H9 (cell line): ENCODE measurements around the gene IQCN. TPM values are rescaled to one million over a fixed set of nuclear protein-coding genes. Genes with fewer than 3 reads are reported as not detected.

ENCODE experiments used
- DNase-seq: peaks from one replicate; pipeline ENCODE4 v3.0.0-alpha.2; 2017
- H2AFZ ChIP-seq: one replicate; pipeline ENCODE4 v1.6.1; 2013; ENCODE audit warnings: mild to moderate bottlenecking, low read length, control low read depth, moderate library complexity
- H2AK5ac ChIP-seq: 2 replicates; pipeline ENCODE4 v1.6.1; 2013; ENCODE audit warnings: low read length, control low read depth, mixed read lengths; ENCODE audit not compliant: insufficient read length
- H2BK120ac ChIP-seq: one replicate; pipeline ENCODE4 v1.6.1; 2013; ENCODE audit warnings: low read depth, mild to moderate bottlenecking, low read length, control low read depth, inconsistent platforms; ENCODE audit not compliant: poor library complexity, severe bottlenecking
- H2BK12ac ChIP-seq: 2 replicates; pipeline ENCODE4 v1.6.1; 2013; ENCODE audit warnings: low read length, control low read depth, mixed read lengths, low read depth; ENCODE audit not compliant: insufficient read length
- H2BK15ac ChIP-seq: 2 replicates; pipeline ENCODE4 v1.6.1; 2013; ENCODE audit warnings: low read depth, low read length, control low read depth
- H2BK20ac ChIP-seq: one replicate; pipeline ENCODE4 v1.6.1; 2013; ENCODE audit warnings: low read depth, mild to moderate bottlenecking, low read length, control low read depth, inconsistent platforms; ENCODE audit not compliant: poor library complexity, severe bottlenecking
- H2BK5ac ChIP-seq: 2 replicates; pipeline ENCODE4 v1.6.1; 2013; ENCODE audit warnings: low read length, control low read depth, mixed read lengths; ENCODE audit not compliant: insufficient read length
- H3K14ac ChIP-seq: 2 replicates; pipeline ENCODE4 v1.6.1; 2013; ENCODE audit warnings: low read length, control low read depth; ENCODE audit not compliant: insufficient read depth
- H3K18ac ChIP-seq: 2 replicates; pipeline ENCODE4 v1.6.1; 2013; ENCODE audit warnings: low read depth, mild to moderate bottlenecking, mixed read lengths, low read length, control low read depth; ENCODE audit not compliant: insufficient read length
- H3K23ac ChIP-seq: 2 replicates; pipeline ENCODE4 v1.6.1; 2013; ENCODE audit warnings: low read length, control low read depth, mixed read lengths, low read depth; ENCODE audit not compliant: insufficient read length
- H3K23me2 ChIP-seq: 2 replicates; pipeline ENCODE4 v1.6.1; 2013; ENCODE audit warnings: low read depth, mild to moderate bottlenecking, mixed read lengths, low read length, control low read depth; ENCODE audit not compliant: insufficient read length, poor library complexity, severe bottlenecking
- H3K27ac ChIP-seq: 2 replicates; pipeline ENCODE4 v1.5.1; 2013; ENCODE audit warnings: low read length, control low read depth, mixed read lengths, low read depth; ENCODE audit not compliant: insufficient read length
- H3K27me3 ChIP-seq: 2 replicates; pipeline ENCODE4 v1.6.1; 2013; ENCODE audit warnings: low read length, control low read depth, inconsistent platforms; ENCODE audit not compliant: insufficient read depth
- H3K4ac ChIP-seq: 2 replicates; pipeline ENCODE4 v1.6.1; 2013; ENCODE audit warnings: low read depth, mild to moderate bottlenecking, control low read depth, inconsistent platforms, low read length, moderate library complexity
- H3K4me1 ChIP-seq: 2 replicates; pipeline ENCODE4 v1.6.1; 2013; ENCODE audit warnings: low read length, control low read depth, inconsistent platforms; ENCODE audit not compliant: insufficient read depth
- H3K4me2 ChIP-seq: 2 replicates; pipeline ENCODE4 v1.6.1; 2013; ENCODE audit warnings: low read length, control low read depth, mixed read lengths; ENCODE audit not compliant: insufficient read length, insufficient read depth
- H3K56ac ChIP-seq: 2 replicates; pipeline ENCODE4 v1.6.1; 2013; ENCODE audit warnings: low read depth, mild to moderate bottlenecking, mixed read lengths, low read length, control low read depth; ENCODE audit not compliant: insufficient read length
- H3K79me1 ChIP-seq: 2 replicates; pipeline ENCODE4 v1.6.1; 2013; ENCODE audit warnings: low read depth, mild to moderate bottlenecking, moderate library complexity, low read length, control low read depth, inconsistent platforms; ENCODE audit not compliant: insufficient read depth, poor library complexity, severe bottlenecking
- H3K79me2 ChIP-seq: 2 replicates; pipeline ENCODE4 v1.6.1; 2013; ENCODE audit warnings: low read length, control low read depth, inconsistent platforms; ENCODE audit not compliant: insufficient read depth
- H3K9ac ChIP-seq: 2 replicates; pipeline ENCODE4 v1.6.1; 2013; ENCODE audit warnings: low read length, control low read depth, mixed read lengths; ENCODE audit not compliant: insufficient read length; ENCODE audit errors: extremely low read depth
- H3K9me3 ChIP-seq: one replicate; pipeline ENCODE4 v1.6.1; 2013; ENCODE audit warnings: low read depth, low read length, inconsistent platforms; ENCODE audit not compliant: control insufficient read depth
- H3T11ph ChIP-seq: one replicate; pipeline ENCODE4 v1.6.1; 2013; ENCODE audit warnings: mild to moderate bottlenecking, low read length, control low read depth, inconsistent platforms
- H4K20me1 ChIP-seq: one replicate; pipeline ENCODE4 v1.6.1; 2013; ENCODE audit not compliant: control insufficient read depth, insufficient read length, insufficient read depth
- H4K5ac ChIP-seq: 2 replicates; pipeline ENCODE4 v1.6.1; 2013; ENCODE audit warnings: low read depth, mild to moderate bottlenecking, mixed read lengths, low read length, control low read depth; ENCODE audit not compliant: insufficient read length
- H4K8ac ChIP-seq: replicated peaks from 2 replicates; pipeline ENCODE4 v1.6.1; 2013; ENCODE audit warnings: low read length, control low read depth, mixed read lengths, low read depth; ENCODE audit not compliant: insufficient read length
- H4K91ac ChIP-seq: 2 replicates; pipeline ENCODE4 v1.6.1; 2013; ENCODE audit warnings: low read depth, mild to moderate bottlenecking, moderate library complexity, mixed read lengths, low read length, control low read depth; ENCODE audit not compliant: insufficient read length
- H3K27ac Mint-ChIP-seq, 3 experiments: 2 replicates in 2 of 3; 3 replicates in 1 of 3; pipeline ENCODE4 v1.8.0; 2020 to 2021; ENCODE audit warnings: mixed read lengths in 3 of 3, mild to moderate bottlenecking in 1 of 3, moderate library complexity in 1 of 3
- H3K27me3 Mint-ChIP-seq: 2 replicates; pipeline ENCODE4 v1.8.0; 2021; ENCODE audit warnings: low read depth, mild to moderate bottlenecking, moderate library complexity, mixed read lengths
- H3K36me3 Mint-ChIP-seq, 3 experiments: 2 replicates in 2 of 3; 3 replicates in 1 of 3; pipeline ENCODE4 v1.8.0; 2020 to 2021; ENCODE audit warnings: low read depth in 3 of 3, mixed read lengths in 3 of 3; ENCODE audit not compliant: insufficient read depth in 1 of 3
- H3K4me1 Mint-ChIP-seq, 2 experiments: 2 replicates each; pipeline ENCODE4 v1.8.0; 2020; ENCODE audit warnings: mixed read lengths in 2 of 2
- H3K4me3 Mint-ChIP-seq, 2 experiments: 2 replicates in 1 of 2; 3 replicates in 1 of 2; pipeline ENCODE4 v1.8.0; 2020 to 2021; ENCODE audit warnings: mild to moderate bottlenecking in 2 of 2, mixed read lengths in 2 of 2, moderate library complexity in 1 of 2
- H3K9me3 Mint-ChIP-seq, 2 experiments: 2 replicates in 1 of 2; 3 replicates in 1 of 2; pipeline ENCODE4 v1.8.0; 2020; ENCODE audit warnings: mild to moderate bottlenecking in 2 of 2, mixed read lengths in 2 of 2, moderate library complexity in 1 of 2
- WGBS: extraction: QIAGEN DNeasy Blood & Tissue Kit; methylation state at CpG from one replicate; pipeline ENCODE4 v1.1.7; 2013; ENCODE audit warnings: missing lambda C conversion rate, low lambda C conversion rate, mixed read lengths; ENCODE audit not compliant: insufficient read length; ENCODE audit errors: extremely low coverage; 5-methylcytosine and 5-hydroxymethylcytosine counted together
- total RNA-seq: library from RNA; stranded (reverse); gene quantifications from 2 replicates; pipeline ENCODE4 v1.2.1, GENCODE V29; 2021
- TF ChIP-seq, protein P1 (sequence below): fragments of 200-600 bp; sonication (generic); conservative IDR thresholded peaks from 3 replicates; pipeline ENCODE4 v1.8.0; 2021; ENCODE audit warnings: antibody characterized with exemption, mild to moderate bottlenecking

Gene IQCN
- total RNA-seq, 1 experiment from 2014 or later, result 0.39 TPM

DNA sequence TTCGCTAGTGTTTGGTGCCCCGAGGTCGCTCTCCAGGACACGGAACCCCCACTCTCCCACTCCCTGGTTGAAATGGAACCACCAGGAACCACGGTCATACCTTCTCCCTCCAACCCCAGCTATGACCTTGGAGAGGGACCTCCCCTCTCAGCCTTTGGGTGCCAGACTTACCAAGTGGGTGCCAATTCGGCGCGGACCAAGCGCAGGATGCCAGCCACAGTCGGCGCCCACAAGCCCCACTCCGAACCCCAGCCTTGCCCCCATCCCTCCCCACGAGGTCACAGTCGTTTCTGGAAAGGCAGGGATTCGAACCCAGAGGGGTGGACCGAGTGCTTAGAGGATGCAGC, 48.9 kb downstream of the IQCN start:
- H3K56ac ChIP-seq, result no peak overlapping the region
- no peak overlapping the region for H2BK15ac ChIP-seq
- H3K79me1 ChIP-seq, result no peaks in the 10 kb centered on the region
- no peak overlapping the region for H2AFZ ChIP-seq
- no peak overlapping the region for H3K18ac ChIP-seq
- H3K27me3 ChIP-seq, result peaks cover 2% of the 10 kb centered on the region; the same call in 1 of the 2 replicates
- no peak overlapping the region for H3K27ac ChIP-seq
- no peak overlapping the region for H3K4ac ChIP-seq
- no peaks in the 10 kb centered on the region for H4K20me1 ChIP-seq
- H4K5ac ChIP-seq, result no peak overlapping the region
- TF ChIP-seq, protein P1, sequence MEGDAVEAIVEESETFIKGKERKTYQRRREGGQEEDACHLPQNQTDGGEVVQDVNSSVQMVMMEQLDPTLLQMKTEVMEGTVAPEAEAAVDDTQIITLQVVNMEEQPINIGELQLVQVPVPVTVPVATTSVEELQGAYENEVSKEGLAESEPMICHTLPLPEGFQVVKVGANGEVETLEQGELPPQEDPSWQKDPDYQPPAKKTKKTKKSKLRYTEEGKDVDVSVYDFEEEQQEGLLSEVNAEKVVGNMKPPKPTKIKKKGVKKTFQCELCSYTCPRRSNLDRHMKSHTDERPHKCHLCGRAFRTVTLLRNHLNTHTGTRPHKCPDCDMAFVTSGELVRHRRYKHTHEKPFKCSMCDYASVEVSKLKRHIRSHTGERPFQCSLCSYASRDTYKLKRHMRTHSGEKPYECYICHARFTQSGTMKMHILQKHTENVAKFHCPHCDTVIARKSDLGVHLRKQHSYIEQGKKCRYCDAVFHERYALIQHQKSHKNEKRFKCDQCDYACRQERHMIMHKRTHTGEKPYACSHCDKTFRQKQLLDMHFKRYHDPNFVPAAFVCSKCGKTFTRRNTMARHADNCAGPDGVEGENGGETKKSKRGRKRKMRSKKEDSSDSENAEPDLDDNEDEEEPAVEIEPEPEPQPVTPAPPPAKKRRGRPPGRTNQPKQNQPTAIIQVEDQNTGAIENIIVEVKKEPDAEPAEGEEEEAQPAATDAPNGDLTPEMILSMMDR, result no peak
- no peak overlapping the region for H3T11ph ChIP-seq
- Mint-ChIP-seq H3K27me3 (peaks cover 37% of the 10 kb centered on the region), H3K36me3 (no peaks in the 10 kb centered on the region; a peak in 1 of 7 replicates), H3K9me3 (peaks cover 0 to 2% of the 10 kb centered on the region in 2 experiments; a peak in 2 of 5 replicates), H3K27ac (no peak overlapping the region), H3K4me3 (peak overlapping the region; percentile 78 to 97), H3K4me1 (peaks cover 28 to 39% of the 10 kb centered on the region in 2 experiments)
- H2BK12ac ChIP-seq, result no peak overlapping the region
- H3K9me3 ChIP-seq, result no peaks in the 10 kb centered on the region
- H2BK20ac ChIP-seq, result no peak overlapping the region
- no peak overlapping the region for H2BK5ac ChIP-seq
- no peak overlapping the region for H2BK120ac ChIP-seq
- H4K8ac ChIP-seq, result no peak overlapping the region
- H3K23ac ChIP-seq, result no peak overlapping the region
- no peak overlapping the region for H2AK5ac ChIP-seq
- no CpG with 5 or more reads among the region's 16 CpGs for WGBS
- no peak overlapping the region; the same call in 1 of the 2 replicates for H3K14ac ChIP-seq
- H3K23me2 ChIP-seq, result peaks cover 4% of the 10 kb centered on the region
- no peak for DNase-seq
- H3K4me2 ChIP-seq, result peak overlapping the region; percentile 60
- H3K79me2 ChIP-seq, result no peaks in the 10 kb centered on the region
- no peak overlapping the region for H3K9ac ChIP-seq
- no peak overlapping the region for H4K91ac ChIP-seq
- no peaks in the 10 kb centered on the region for H3K4me1 ChIP-seq
